GM20000 (cell line): Measurements from ENCODE around the gene COX7B.
A peak's percentile ranks its signal among the peaks of the same experiment; 100 is the strongest.
"Not testable (repeated sequence)": the region's sequence is repeated elsewhere in the genome, so short reads cannot be mapped to it uniquely, and the experiment has no call there.

ENCODE experiments used
- DNase-seq: peaks from one replicate; pipeline ENCODE4 v3.0.0; 2012; ENCODE audit warnings: low spot score
- CTCF ChIP-seq: IDR thresholded peaks from 2 replicates; pipeline ENCODE4 v1.5.1; 2012; ENCODE audit warnings: mild to moderate bottlenecking, control low read depth; ENCODE audit errors: extremely low read depth, missing control alignments

The COX7B gene

GRCh38 chrX:77899081-77899828 lies at the start of gene COX7B:
Gene COX7B (plus strand): TSS chrX:77899468. CDS start chrX:77899554, 86 bp downstream.
- DNase-seq: peak; percentile 49
- TF ChIP-seq CTCF: peak; percentile 18

GRCh38 chrX:77875372-77875771 lies 23.9 kb upstream of the COX7B start:
- no peak for DNase-seq
- TF ChIP-seq CTCF: no peak

- not testable (repeated sequence) for DNase-seq
Observed at GRCh38 chrX:77881418-77881817, 17.9 kb upstream of the COX7B start.

GRCh38 chrX:77892887-77893286 lies 6.4 kb upstream of the COX7B start:
- no peak for DNase-seq
- TF ChIP-seq CTCF: no peak

- DNase-seq: no peak
- no peak for TF ChIP-seq CTCF
Observed at GRCh38 chrX:77893713-77894112, 5.6 kb upstream of the COX7B start.

GRCh38 chrX:77894921-77895886 lies 4.1 kb upstream of the COX7B start, which contains the start of gene MAGT1:
Gene MAGT1 (minus strand): TSS chrX:77895435. CDS start chrX:77895410, 25 bp downstream.
- no peak for TF ChIP-seq CTCF

GRCh38 chrX:77900688-77901087 lies 1.4 kb downstream of the COX7B start:
- TF ChIP-seq CTCF: no peak
- DNase-seq: no peak

More at GRCh38 chrX:77894921-77895886, 4.1 kb upstream of the COX7B start, which contains the start of gene MAGT1:
- DNase-seq: peak; percentile 77
